Tibial nerve (tissue), 4 donors: ENCODE data around the gene IL1RAP.

Source experiments
- EP300 ChIP-seq, 2 donors: sonication (generic); formaldehyde crosslinking; IDR thresholded peaks; one replicate each; pipeline ENCODE4 v1.6.1; 2017; ENCODE audit warnings: antibody characterized with exemption in 2 of 2, mild to moderate bottlenecking in 1 of 2
- POLR2A ChIP-seq, 2 donors: fragments of 450-650 bp; IDR thresholded peaks; one replicate each; pipeline ENCODE4 v1.6.1; 2017; ENCODE audit warnings: antibody characterized with exemption in 2 of 2, mild to moderate bottlenecking in 2 of 2, moderate library complexity in 2 of 2
- TF ChIP-seq, protein P1 (sequence below), 5 experiments: fragments of 200-600 bp in 3 of 5; fragments of 450-650 bp in 2 of 5; sonication (generic) in 3 of 5; IDR thresholded peaks; one replicate each; pipeline ENCODE4 v1.5.1; 2016 to 2019; ENCODE audit warnings: antibody characterized with exemption in 5 of 5, mild to moderate bottlenecking in 3 of 5, moderate library complexity in 2 of 5

DNA sequence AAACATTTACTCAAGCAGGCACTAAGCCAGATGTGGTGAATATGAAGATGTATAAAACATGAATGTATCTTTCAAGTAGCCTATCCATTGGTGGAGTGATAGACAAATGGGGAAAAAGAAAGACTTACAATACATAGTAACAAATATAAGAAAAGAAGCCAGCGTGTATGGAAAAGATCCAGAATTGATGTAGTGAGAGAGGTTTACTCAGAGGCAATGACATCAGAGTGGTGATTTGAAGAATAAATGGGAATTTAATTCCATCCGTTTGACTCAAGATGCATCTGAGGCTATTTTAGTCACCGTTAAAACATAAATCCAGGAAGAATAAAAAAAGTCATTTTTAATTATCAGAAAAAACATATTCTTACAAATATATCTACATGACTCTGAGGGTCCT lies 162.6 kb downstream of the IL1RAP start:
- no peak for TF ChIP-seq POLR2A (IDR thresholded peaks at IDR 0.05)
- TF ChIP-seq, protein P1, sequence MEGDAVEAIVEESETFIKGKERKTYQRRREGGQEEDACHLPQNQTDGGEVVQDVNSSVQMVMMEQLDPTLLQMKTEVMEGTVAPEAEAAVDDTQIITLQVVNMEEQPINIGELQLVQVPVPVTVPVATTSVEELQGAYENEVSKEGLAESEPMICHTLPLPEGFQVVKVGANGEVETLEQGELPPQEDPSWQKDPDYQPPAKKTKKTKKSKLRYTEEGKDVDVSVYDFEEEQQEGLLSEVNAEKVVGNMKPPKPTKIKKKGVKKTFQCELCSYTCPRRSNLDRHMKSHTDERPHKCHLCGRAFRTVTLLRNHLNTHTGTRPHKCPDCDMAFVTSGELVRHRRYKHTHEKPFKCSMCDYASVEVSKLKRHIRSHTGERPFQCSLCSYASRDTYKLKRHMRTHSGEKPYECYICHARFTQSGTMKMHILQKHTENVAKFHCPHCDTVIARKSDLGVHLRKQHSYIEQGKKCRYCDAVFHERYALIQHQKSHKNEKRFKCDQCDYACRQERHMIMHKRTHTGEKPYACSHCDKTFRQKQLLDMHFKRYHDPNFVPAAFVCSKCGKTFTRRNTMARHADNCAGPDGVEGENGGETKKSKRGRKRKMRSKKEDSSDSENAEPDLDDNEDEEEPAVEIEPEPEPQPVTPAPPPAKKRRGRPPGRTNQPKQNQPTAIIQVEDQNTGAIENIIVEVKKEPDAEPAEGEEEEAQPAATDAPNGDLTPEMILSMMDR (IDR thresholded peaks at IDR 0.05) = no peak
- TF ChIP-seq EP300 (IDR thresholded peaks at IDR 0.05) = no peak
